ENCODE results near the gene OMP.

DNA sequence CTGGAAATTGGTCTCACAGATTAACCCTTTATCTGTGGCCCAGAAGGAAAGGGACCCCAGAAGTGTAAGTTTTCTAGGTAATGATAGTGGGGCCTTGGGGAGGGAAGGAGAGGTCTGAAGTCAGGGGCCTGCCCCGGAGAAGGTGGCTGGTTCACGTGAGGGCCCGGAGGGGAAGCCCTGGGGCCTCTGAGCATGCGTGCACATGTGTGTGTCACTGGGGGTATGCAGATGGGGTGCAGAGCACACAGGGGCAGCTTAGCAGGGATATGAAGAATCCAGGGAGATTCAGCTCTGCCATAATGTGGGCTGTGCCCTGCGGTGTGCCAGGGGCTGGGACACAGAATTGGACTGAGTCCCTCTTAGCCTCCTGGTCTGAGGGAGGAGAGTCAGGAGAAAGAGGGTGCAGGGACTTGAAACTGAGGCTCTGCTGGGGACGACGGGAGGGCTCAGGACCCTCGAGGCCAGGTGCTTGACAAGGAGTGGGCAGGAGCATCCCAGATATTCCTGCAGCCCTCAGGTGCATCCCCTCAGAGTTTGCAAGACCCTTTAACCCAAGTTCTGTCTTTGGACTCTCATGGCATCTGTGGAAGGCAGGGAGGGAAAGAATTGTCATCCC is 40.9 kb downstream of the OMP start:
- no peak for TF ChIP-seq EZH2 (IDR thresholded peaks at IDR 0.05)
- TF ChIP-seq POLR2AphosphoS5 (IDR thresholded peaks at IDR 0.05; ENCODE audit: borderline replicate concordance, low read depth, low read length): no peak

Measured in SK-N-MC (cell line).